HUES6 (cell line): Measurements from ENCODE around the gene LDLRAD3.

Experiments
- H3K27ac ChIP-seq: 2 replicates; pipeline ENCODE4 v1.7.0; 2013; ENCODE audit warnings: low read depth, mild to moderate bottlenecking, low read length, inconsistent platforms
- H3K27me3 ChIP-seq: 2 replicates; pipeline ENCODE4 v1.6.1; 2013; ENCODE audit warnings: low read length; ENCODE audit not compliant: control insufficient read depth, insufficient read depth
- H3K36me3 ChIP-seq: 2 replicates; pipeline ENCODE4 v1.6.1; 2013; ENCODE audit warnings: low read length; ENCODE audit not compliant: control insufficient read depth, insufficient read depth
- H3K4me1 ChIP-seq: 2 replicates; pipeline ENCODE4 v1.6.1; 2013; ENCODE audit warnings: low read length; ENCODE audit not compliant: control insufficient read depth, insufficient read depth
- H3K4me3 ChIP-seq: 2 replicates; pipeline ENCODE4 v1.5.1; 2013; ENCODE audit warnings: low read depth, low read length
- H3K9ac ChIP-seq: one replicate; pipeline ENCODE4 v1.6.1; 2013; ENCODE audit warnings: mild to moderate bottlenecking, low read length
- H3K9me3 ChIP-seq: 2 replicates; pipeline ENCODE4 v1.6.1; 2013; ENCODE audit warnings: low read depth, low read length; ENCODE audit not compliant: control insufficient read depth, insufficient read depth

The LDLRAD3 gene

DNA sequence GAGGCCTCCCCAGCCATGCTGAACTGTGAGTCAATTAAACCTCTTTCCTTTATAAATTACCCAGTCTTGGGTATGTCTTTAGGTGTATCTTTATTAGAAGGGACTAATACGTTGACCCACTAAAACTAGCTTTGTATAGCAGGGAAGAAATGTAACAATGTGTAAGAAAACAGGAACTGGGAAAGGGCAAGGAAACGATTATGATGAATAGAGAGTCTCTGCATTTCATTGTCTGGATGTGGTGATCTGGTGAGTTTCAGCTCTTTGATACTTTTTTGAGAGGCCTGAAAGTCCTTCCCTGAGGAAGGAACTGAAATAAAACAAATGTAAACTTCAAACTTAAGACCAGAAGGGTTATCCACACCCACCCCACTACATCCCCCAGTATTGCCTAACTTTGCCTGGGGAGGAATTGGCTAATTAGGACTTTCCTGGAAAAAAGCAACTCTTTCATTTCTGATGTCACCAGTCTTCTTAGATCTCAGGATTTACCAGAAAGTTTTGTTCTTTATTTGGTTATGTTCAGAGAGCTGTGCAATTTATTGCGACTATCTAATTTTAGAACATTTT lies 119.0 kb downstream of the LDLRAD3 start:
- Histone ChIP-seq H3K36me3 (no peaks in the 10 kb centered on the region), H3K4me1 (no peaks in the 10 kb centered on the region; the same call in 1 of the 2 replicates), H3K9ac (no peak overlapping the region), H3K4me3 (no peak overlapping the region), H3K27me3 (no peaks in the 10 kb centered on the region), H3K9me3 (peaks cover 17% of the 10 kb centered on the region), H3K27ac (no peak overlapping the region)

DNA sequence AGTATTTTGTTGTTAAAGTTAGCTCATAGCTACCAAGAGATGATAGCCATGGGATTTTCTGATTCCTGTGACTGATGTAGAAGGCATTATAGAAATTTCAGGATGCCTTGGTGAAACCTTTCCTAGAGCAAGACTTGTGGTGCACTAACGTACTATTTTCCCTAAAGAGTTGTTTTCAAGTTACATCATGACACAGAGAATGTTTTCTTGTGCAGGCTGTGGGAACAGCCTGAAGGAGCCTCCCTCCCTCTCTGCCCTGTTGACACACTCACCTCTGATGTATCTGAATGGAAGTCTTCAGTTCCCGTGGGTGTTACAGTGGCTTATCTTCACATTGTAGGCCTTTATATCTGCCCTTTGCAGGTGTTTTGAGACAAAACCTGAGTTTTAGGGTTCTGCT lies 121.6 kb downstream of the LDLRAD3 start:
- Histone ChIP-seq H3K4me1 (peaks cover 15% of the 10 kb centered on the region), H3K4me3 (no peak overlapping the region), H3K36me3 (no peaks in the 10 kb centered on the region), H3K9ac (no peak overlapping the region), H3K27ac (no peak overlapping the region), H3K9me3 (peaks cover 8% of the 10 kb centered on the region), H3K27me3 (no peaks in the 10 kb centered on the region)

DNA sequence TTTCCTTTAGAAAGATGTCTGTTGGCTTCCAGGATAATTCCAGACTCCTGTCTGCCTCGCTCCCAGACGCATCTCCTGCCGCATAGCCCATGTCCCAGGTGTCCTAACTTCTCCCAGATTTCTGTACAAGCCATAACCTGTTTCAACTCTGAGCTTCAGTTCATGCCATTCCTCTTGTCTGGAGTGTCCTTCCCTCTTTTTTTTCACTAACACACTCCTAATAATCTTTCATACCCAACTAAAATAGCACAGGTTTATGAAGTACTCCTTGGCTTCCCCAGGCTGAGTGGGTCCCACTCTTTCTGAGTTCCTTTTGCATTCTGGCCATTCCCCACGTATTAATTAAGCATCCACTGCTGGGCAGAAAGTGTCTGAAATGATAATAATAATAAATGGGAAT lies 123.0 kb downstream of the LDLRAD3 start:
- Histone ChIP-seq H3K27me3 (no peaks in the 10 kb centered on the region), H3K9me3 (peaks cover 8% of the 10 kb centered on the region), H3K9ac (no peak overlapping the region), H3K4me3 (no peak overlapping the region), H3K27ac (no peak overlapping the region), H3K36me3 (no peaks in the 10 kb centered on the region), H3K4me1 (peaks cover 26% of the 10 kb centered on the region)

DNA sequence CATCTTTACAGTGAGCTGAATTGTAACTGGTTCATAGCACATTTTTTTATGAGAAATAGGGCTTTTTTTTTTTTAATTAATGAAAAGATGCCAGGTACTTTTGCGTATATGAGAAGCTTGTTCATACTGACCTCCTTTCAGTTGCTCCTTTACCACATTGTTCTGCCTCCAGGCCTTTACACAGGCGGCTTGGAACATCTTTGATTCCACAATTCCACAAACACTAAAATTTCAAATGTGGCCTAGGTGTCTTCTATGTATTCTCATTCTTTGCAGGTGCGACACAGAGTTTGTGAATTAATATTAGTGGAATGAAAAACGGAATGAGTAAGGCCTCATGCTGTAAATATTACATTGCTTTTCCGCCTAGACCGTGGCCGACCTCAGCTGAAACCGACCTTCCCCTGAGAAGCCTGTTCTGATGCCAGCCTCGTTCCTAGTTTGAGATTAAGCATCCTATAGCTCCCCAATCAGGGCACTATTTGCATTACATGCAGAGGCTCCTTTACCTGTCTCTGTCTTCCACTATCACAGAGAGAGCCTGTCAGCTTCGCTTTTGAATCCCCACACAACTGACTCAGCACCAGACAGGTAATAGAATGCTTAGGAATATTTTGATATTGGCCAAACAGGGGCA lies 125.8 kb downstream of the LDLRAD3 start:
- H3K27ac ChIP-seq, result 0 out of 2 replicates have a peak overlapping the region, but pooled peaks have one; percentile 4

DNA sequence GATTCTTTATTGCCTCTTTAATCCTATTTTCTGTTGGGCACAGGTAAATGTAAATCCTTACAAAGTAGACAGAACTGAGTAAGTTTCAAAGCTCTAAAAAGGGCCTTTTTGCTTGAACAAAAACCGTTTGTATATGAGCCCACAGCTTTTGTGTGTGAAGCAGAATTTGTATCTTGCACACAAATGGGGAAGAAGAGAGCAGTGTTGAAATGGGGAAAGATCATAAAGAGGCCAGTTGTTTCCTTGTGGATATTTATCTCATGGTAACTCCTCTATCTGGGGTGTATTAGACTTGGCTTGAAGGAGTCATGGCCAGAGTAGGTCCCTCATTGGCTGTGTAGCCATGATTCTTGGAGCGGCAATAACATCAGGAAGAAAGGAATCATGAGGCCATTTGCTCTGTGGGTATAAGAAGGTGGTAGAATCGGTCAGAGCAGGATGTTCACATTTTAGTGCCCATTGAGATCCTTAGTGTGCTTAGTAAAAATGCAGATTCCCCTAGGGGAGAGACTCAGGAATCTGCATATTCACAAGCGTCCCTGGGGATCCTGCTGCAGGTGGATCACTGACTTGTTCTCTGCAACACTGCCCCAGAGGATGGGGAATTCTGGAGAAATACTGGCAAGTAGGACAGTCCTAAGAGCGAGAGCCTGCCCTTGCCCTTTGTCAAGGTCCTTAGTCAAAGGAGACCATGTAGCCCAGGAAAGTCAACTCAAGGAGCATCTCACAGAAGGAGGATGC lies 126.5 kb downstream of the LDLRAD3 start:
- Histone ChIP-seq H3K4me3 (no peak overlapping the region), H3K27me3 (no peaks in the 10 kb centered on the region), H3K4me1 (peaks cover 40% of the 10 kb centered on the region), H3K36me3 (no peaks in the 10 kb centered on the region), H3K9ac (peak overlapping the region; percentile 9), H3K9me3 (peaks cover 8% of the 10 kb centered on the region), H3K27ac (0 out of 2 replicates have a peak overlapping the region, but pooled peaks have one; percentile 4)

More for the DNA sequence above, 125.8 kb downstream of the LDLRAD3 start:
- Histone ChIP-seq H3K27me3 (no peaks in the 10 kb centered on the region), H3K36me3 (no peaks in the 10 kb centered on the region), H3K4me3 (no peak overlapping the region), H3K9me3 (peaks cover 8% of the 10 kb centered on the region), H3K4me1 (peaks cover 40% of the 10 kb centered on the region), H3K9ac (no peak overlapping the region)

DNA sequence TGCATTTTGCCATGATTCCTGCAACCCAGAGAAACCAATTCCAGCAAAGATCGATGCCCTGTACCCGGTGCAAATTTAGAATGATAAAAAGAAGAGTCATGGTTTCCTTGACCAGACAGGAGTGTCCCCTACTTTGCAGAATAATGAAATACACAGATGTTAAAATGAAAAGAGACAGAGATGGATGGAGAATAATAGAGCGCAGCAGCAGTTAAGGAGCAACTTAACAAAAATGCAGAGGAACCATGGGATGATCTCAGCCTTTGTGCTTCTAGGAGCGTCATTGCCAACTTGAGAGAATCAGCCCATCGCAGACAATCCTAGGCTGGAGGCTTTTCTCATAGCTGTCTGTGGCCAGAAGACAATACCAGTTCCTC lies 127.1 kb downstream of the LDLRAD3 start:
- Histone ChIP-seq H3K27me3 (no peaks in the 10 kb centered on the region), H3K9me3 (peaks cover 6% of the 10 kb centered on the region), H3K27ac (no peak overlapping the region), H3K36me3 (no peaks in the 10 kb centered on the region), H3K9ac (no peak overlapping the region), H3K4me3 (no peak overlapping the region), H3K4me1 (peaks cover 40% of the 10 kb centered on the region)

DNA sequence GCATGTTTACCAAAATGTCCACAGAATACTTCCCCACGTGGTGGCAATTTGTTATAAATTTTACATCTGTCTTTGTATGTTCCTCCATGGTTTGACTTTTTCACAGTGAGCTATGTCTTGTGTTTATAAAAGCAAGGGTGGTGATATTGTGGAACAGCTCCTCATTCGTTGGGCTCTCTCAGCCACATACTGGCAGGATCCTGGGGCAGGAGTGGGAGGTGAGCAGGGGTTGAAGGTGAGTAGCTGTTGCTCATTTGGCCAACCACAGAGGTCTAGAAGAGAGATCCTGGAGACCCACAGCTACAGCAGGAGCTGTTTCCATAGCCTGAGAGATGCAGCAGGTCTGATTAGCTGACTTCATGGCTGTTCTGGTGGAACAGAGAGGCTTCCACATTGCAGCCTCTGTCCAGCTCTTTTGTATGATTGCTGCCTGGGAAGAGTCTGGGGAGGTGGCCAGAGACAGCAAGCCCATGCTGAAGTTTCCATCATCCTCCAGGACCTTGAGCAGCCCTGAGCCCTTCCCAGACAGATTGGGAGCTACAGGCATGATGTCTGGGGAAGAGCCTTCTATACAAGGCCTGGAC lies 128.1 kb downstream of the LDLRAD3 start:
- Histone ChIP-seq H3K4me1 (peaks cover 40% of the 10 kb centered on the region), H3K4me3 (no peak overlapping the region), H3K36me3 (no peaks in the 10 kb centered on the region), H3K9me3 (peaks cover 5% of the 10 kb centered on the region), H3K9ac (no peak overlapping the region), H3K27me3 (no peaks in the 10 kb centered on the region), H3K27ac (no peak overlapping the region)

DNA sequence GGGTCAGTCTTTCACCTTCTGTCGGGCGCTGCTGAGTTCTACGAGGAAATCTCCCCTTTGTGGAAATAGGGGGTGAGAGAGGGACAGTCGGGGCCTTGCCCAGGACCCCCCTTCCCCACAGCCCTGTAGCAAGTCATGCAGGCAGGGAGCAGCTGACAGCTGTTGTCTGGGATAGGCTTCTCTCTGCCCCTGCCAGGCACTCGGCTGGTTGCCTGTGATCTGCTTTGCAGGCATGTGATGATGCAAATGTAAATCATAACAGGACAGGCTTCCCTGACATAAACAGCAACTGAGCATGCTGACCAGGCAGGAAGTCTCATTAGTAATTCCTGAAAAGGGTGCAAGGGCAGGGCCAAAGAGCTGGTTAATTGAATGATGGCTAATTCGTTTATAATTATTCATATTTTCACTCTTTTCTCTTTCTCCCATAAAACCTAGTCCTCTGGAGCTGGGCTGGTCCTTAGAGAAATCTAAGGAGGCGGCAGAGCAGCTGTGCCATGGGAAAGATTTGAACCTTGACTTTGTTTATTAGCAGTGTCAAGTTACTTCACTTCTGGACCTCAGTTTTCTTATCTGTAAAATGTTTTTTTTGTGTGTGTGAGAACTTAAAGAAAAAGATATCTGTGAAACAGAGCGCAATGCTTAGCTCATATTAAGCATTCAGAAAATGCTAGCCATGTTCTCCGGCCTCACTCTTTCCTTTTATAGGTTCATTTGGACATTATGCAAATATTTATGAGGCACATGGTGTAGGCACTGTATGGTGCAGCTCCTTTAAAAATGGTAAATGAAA lies 129.7 kb downstream of the LDLRAD3 start:
- H3K4me3 ChIP-seq, result no peak overlapping the region
- peaks cover 4% of the 10 kb centered on the region for H3K9me3 ChIP-seq
- no peaks in the 10 kb centered on the region for H3K27me3 ChIP-seq
- no peaks in the 10 kb centered on the region for H3K36me3 ChIP-seq
- peaks cover 40% of the 10 kb centered on the region for H3K4me1 ChIP-seq
- no peak overlapping the region for H3K9ac ChIP-seq
- H3K27ac ChIP-seq, result 0 out of 2 replicates have a peak overlapping the region, but pooled peaks have one; percentile 23

DNA sequence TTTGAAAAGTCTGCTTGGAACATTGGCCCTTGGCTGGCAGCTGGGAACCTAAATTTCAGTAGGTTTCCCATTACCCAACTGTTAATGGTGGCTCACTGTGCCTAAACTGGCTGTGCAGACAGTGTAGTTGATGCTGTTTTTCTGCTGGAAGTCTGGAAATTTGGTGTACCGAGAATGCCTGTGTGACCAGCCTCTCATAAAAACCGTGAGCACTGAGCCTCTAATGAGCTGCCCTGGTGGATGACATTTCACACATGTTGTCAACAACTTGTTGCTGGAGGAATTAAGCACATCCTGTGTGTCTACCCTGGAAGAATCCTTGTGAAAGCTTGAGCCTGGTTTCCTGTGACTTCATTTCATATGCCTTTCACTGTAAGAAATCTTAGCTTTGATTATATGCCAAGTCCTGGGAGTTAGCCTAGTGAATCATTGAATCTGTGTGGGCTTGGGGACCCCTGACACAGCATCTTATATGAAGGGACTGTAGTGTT lies 131.1 kb downstream of the LDLRAD3 start:
- no peak overlapping the region for H3K27ac ChIP-seq
- H3K9ac ChIP-seq, result no peak overlapping the region
- peaks cover 29% of the 10 kb centered on the region for H3K4me1 ChIP-seq
- no peak overlapping the region for H3K4me3 ChIP-seq
- H3K9me3 ChIP-seq, result peaks cover 4% of the 10 kb centered on the region
- no peaks in the 10 kb centered on the region for H3K27me3 ChIP-seq
- no peaks in the 10 kb centered on the region for H3K36me3 ChIP-seq

DNA sequence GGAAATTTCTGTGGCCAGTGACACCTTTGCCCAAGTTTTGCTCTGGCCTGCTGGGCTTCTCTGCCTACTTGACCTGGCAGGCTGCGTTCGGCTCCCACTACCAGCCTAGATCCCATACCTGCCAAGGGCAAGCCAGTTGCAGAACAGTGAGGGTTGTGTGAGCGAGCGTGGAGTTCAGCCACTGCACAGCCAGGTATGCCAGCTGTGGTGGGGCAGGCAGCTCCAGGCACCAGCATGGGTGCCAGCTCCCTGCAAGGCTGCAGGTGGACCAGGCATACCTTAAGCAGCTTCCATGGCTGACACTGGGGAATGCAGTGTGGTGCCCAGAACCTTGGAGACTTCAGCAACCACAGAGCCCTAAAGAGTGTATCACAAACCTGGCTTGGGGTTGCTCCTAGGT lies 133.5 kb downstream of the LDLRAD3 start:
- Histone ChIP-seq H3K36me3 (peaks cover 6% of the 10 kb centered on the region), H3K4me1 (peaks cover 13% of the 10 kb centered on the region), H3K27ac (no peak overlapping the region), H3K9ac (no peak overlapping the region), H3K9me3 (peaks cover 4% of the 10 kb centered on the region), H3K4me3 (no peak overlapping the region), H3K27me3 (no peaks in the 10 kb centered on the region)
